ENCODE results near the gene SMIM10. TPM values are rescaled to one million over a fixed set of nuclear protein-coding genes. Genes with fewer than 3 reads are reported as not detected.
"Not testable (repeated sequence)": the region's sequence is repeated elsewhere in the genome, so short reads cannot be mapped to it uniquely, and the experiment has no call there.

SMIM10 gene
- 5.2 TPM for total RNA-seq
- long read RNA-seq, transcript SMIM10-201 (1 exons, 1,536 nt) = major isoform, 6 of 6 reads
- long read RNA-seq, partial matches to known transcripts = 0 of 6 reads
- long read RNA-seq, other reads (novel, unspliced or antisense) = 0 of 6 reads

GRCh38 chrX:134990801-134991481 lies at the start of gene SMIM10:
Gene SMIM10 (plus strand): TSS chrX:134990991. CDS start chrX:134991096, 105 bp downstream.
- DNase-seq (peak; percentile 83), ATAC-seq (peak; percentile 94)
- peak within 1 kb of the TSS; percentile 52 for H3K4me3 ChIP-seq
- no peaks in the 10 kb centered on the region for H3K27me3 ChIP-seq
- H3K36me3 ChIP-seq = no peaks in the 10 kb centered on the region
- H3K27ac ChIP-seq = peak within 1 kb of the TSS; percentile 30
- H3K9me3 ChIP-seq = no peaks in the 10 kb centered on the region
- intact Hi-C loops (cut with DNase I) = no loop called here
- H3K4me1 ChIP-seq = no peaks in the 10 kb centered on the region
- TF ChIP-seq CTCF (IDR thresholded peaks at IDR 0.05) = no peak

DNA sequence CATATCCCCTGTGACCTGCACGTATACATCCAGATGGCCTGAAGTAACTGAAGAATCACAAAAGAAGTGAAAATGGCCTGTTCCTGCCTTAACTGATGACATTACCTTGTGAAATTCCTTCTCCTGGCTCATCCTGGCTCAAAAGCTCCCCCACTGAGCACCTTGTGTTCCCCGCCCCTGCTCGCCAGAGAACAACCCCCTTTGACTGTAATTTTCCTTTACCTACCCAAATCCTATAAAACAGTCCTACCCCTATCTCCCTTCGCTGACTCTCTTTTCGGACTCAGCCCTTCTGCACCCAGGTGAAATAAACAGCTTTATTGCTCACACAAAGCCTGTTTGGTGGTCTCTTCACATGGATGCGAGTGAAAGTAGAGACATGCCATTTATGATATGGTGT lies 44.4 kb upstream of the SMIM10 start:
- intact Hi-C loops (cut with DNase I); H3K4me3 ChIP-seq; ATAC-seq; H3K9me3 ChIP-seq; H3K4me1 ChIP-seq; H3K27ac ChIP-seq; H3K27me3 ChIP-seq; DNase-seq; H3K36me3 ChIP-seq: not testable (repeated sequence)

DNA sequence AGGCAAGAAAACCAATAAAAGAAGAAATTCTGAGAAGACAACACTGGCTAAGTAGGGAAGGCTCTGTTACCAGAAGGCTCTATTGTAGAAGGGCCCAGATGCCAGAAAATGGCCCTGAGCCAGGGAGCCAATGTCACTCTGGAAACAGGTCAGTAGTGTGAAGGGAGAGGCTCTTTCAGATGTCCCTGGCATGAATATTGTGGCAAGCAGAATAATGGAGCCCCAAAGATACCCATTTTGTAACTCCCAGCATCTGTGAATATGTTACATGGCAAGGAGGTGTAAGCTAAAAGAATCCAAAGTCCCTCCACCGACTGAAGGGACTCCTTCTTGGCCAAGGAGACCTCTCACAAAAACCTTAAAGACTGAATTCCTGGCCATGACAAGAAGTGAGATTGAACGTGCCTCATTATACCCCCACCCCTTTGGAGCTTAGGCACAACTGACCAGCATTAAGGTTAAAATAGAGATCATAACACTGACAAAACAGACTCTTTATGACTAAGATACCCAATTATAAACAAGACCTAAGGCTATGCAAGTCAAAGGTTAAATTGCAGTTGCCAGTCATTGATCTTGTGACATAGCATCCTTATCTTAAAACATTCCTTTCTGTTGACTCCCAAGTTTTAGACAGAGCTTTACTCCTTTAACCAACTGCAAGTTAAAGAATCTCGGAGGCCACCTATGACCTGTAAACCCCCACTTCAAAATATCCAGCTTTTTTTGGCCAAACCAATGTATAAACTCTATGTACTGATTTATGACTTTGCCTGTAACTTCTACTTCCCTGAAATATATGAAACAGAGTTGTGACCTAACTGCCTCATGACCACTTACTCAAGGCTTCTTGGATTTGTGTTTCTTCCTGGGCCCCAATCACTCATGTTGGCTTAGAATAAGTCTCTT lies 42.2 kb upstream of the SMIM10 start:
- H3K27ac ChIP-seq = no peak overlapping the region
- no peaks in the 10 kb centered on the region for H3K36me3 ChIP-seq
- TF ChIP-seq CTCF (IDR thresholded peaks at IDR 0.05) = no peak
- H3K4me3 ChIP-seq = no peak overlapping the region
- intact Hi-C loops (cut with DNase I) = no loop called here
- ATAC-seq = no peak
- H3K4me1 ChIP-seq = no peaks in the 10 kb centered on the region
- H3K9me3 ChIP-seq = no peaks in the 10 kb centered on the region
- no peaks in the 10 kb centered on the region for H3K27me3 ChIP-seq
- DNase-seq = no peak

DNA sequence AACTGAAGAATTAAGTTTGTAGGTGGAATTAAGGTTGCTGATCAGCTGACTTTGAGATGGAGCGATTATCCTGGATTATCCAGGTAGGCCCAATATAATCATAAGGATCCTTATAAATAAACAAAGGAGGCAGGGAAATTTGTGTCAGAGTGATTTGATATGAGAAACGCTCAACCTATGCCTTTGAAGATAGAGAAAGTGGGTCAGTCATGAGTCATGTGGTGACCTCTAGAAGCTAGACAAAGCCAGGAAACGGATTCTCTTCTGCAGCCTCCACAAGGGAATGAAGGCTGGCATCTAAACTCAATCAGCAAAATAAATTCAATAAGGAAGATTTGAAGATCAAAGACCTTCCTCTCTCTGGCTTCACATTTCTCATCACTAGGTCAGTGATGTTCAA lies 41.5 kb upstream of the SMIM10 start:
- intact Hi-C loops (cut with DNase I) = no loop called here
- H3K27ac ChIP-seq = no peak overlapping the region
- no peak overlapping the region for H3K4me3 ChIP-seq
- no peaks in the 10 kb centered on the region for H3K9me3 ChIP-seq
- ATAC-seq (no peak), DNase-seq (no peak)
- no peaks in the 10 kb centered on the region for H3K27me3 ChIP-seq
- no peaks in the 10 kb centered on the region for H3K36me3 ChIP-seq
- no peaks in the 10 kb centered on the region for H3K4me1 ChIP-seq
- no peak for TF ChIP-seq CTCF (IDR thresholded peaks at IDR 0.05)

DNA sequence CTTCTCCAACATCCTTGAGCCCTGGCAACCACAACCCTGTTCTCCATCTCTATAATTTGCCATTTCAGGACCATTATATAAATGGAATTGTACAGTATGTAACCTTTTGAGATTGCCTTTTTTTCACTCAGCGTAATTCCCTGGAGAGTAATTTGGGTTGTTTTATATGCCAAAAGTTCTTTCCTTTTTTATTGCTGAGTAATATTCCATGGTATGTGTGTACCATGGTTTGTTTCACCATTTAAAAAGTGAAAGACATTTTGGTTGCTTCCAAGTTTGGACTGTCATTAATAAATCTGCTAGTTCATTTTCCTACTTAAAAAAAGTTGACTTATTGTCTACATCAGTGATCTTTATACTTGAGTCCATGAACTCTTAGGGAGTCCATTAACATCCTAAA lies 33.0 kb upstream of the SMIM10 start:
- H3K27ac ChIP-seq = no peak overlapping the region
- ATAC-seq (no peak), DNase-seq (no peak)
- no peaks in the 10 kb centered on the region for H3K27me3 ChIP-seq
- H3K36me3 ChIP-seq = no peaks in the 10 kb centered on the region
- H3K9me3 ChIP-seq = no peaks in the 10 kb centered on the region
- intact Hi-C loops (cut with DNase I) = no loop called here
- no peaks in the 10 kb centered on the region for H3K4me1 ChIP-seq
- H3K4me3 ChIP-seq = no peak overlapping the region
- TF ChIP-seq CTCF (IDR thresholded peaks at IDR 0.05) = no peak

DNA sequence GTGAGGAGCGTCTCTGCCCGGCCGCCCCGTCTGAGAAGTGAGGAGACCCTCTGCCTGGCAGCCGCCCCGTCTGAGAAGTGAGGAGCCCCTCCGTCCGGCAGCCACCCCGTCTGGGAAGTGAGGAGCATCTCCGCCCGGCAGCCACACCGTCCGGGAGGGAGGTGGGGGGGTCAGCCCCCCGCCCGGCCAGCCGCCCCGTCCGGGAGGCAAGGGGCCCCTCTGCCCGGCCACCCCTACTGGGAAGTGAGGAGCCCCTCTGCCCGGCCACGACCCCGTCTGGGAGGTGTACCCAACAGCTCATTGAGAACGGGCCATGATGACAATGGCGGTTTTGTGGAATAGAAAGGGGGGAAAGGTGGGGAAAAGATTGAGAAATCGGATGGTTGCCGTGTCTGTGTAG lies 30.4 kb upstream of the SMIM10 start:
- H3K4me3 ChIP-seq; intact Hi-C loops (cut with DNase I); ATAC-seq: not testable (repeated sequence)

More for the DNA sequence above, 30.4 kb upstream of the SMIM10 start:
- not testable (repeated sequence) for DNase-seq, H3K27ac ChIP-seq, H3K4me1 ChIP-seq, H3K36me3 ChIP-seq, H3K27me3 ChIP-seq, H3K9me3 ChIP-seq
